HL-60 (cell line): ENCODE measurements around the gene AP2B1.
A peak's percentile ranks its signal among the peaks of the same experiment; 100 is the strongest.
"Not testable (repeated sequence)": the region's sequence is repeated elsewhere in the genome, so short reads cannot be mapped to it uniquely, and the experiment has no call there.

Source experiments
- DNase-seq, 2 experiments: peaks; one replicate each; pipeline ENCODE4 v3.0.0-alpha.2; 2010 to 2020; ENCODE audit warnings: low read depth in 1 of 2, low spot score in 1 of 2
- H3K27ac ChIP-seq: fragments of 250-450 bp; sonication (Bioruptor Pico); replicated peaks from 2 replicates; pipeline ENCODE4 v1.5.1; 2020; ENCODE audit warnings: mild to moderate bottlenecking, moderate library complexity
- H3K27me3 ChIP-seq: fragments of 250-450 bp; sonication (Bioruptor Pico); 2 replicates; pipeline ENCODE4 v1.5.1; 2021; ENCODE audit warnings: mild to moderate bottlenecking, moderate library complexity; ENCODE audit not compliant: insufficient read depth, poor library complexity, severe bottlenecking
- H3K4me3 ChIP-seq: replicated peaks from 2 replicates; pipeline ENCODE4 v1.5.1; 2011; ENCODE audit warnings: mild to moderate bottlenecking, control low read depth, low read length; ENCODE audit not compliant: insufficient read depth
- GABPA ChIP-seq: IDR thresholded peaks from 2 replicates; pipeline ENCODE4 v1.6.1; 2012; ENCODE audit warnings: low read depth
- POLR2AphosphoS5 ChIP-seq: IDR thresholded peaks from 2 replicates; pipeline ENCODE4 v1.6.1; 2012; ENCODE audit warnings: low read depth
- REST ChIP-seq: IDR thresholded peaks from 2 replicates; pipeline ENCODE4 v1.6.1; 2012; ENCODE audit warnings: low read depth; ENCODE audit not compliant: insufficient replicate concordance
- SPI1 ChIP-seq: IDR thresholded peaks from 2 replicates; pipeline ENCODE4 v1.6.1; 2012; ENCODE audit warnings: low read depth, mild to moderate bottlenecking, borderline replicate concordance
- TF ChIP-seq, protein P1 (sequence below): IDR thresholded peaks from one replicate; pipeline ENCODE4 v1.5.1; 2011; ENCODE audit warnings: low read length, control low read depth, inconsistent platforms; ENCODE audit not compliant: insufficient read depth

Gene AP2B1

GRCh38 chr17:35557353-35557752 lies 29.8 kb upstream of the AP2B1 start:
- peak in 1 of 2 experiments; percentile 6 for DNase-seq
- Histone ChIP-seq H3K4me3 (no peak overlapping the region), H3K27ac (no peak overlapping the region), H3K27me3 (no peaks in the 10 kb centered on the region)
- TF ChIP-seq, protein P1, sequence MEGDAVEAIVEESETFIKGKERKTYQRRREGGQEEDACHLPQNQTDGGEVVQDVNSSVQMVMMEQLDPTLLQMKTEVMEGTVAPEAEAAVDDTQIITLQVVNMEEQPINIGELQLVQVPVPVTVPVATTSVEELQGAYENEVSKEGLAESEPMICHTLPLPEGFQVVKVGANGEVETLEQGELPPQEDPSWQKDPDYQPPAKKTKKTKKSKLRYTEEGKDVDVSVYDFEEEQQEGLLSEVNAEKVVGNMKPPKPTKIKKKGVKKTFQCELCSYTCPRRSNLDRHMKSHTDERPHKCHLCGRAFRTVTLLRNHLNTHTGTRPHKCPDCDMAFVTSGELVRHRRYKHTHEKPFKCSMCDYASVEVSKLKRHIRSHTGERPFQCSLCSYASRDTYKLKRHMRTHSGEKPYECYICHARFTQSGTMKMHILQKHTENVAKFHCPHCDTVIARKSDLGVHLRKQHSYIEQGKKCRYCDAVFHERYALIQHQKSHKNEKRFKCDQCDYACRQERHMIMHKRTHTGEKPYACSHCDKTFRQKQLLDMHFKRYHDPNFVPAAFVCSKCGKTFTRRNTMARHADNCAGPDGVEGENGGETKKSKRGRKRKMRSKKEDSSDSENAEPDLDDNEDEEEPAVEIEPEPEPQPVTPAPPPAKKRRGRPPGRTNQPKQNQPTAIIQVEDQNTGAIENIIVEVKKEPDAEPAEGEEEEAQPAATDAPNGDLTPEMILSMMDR, result no peak
- TF ChIP-seq SPI1, result no peak

GRCh38 chr17:35559495-35560210 lies 27.5 kb upstream of the AP2B1 start:
- DNase-seq, result no peak
- TF ChIP-seq, protein P1, result no peak
- TF ChIP-seq POLR2AphosphoS5 (no peak), GABPA (no peak), SPI1 (no peak), REST (no peak)
- Histone ChIP-seq H3K27ac (no peak overlapping the region), H3K27me3 (no peaks in the 10 kb centered on the region), H3K4me3 (no peak overlapping the region)

GRCh38 chr17:35560703-35561102 lies 26.4 kb upstream of the AP2B1 start, which contains the start of gene SLFN14:
Gene SLFN14 (minus strand): TSS chr17:35560819. CDS start chr17:35558062, 2,757 bp downstream.
- no peak within 1 kb of the TSS for H3K27ac ChIP-seq
- H3K4me3 ChIP-seq, result no peak within 1 kb of the TSS
- TF ChIP-seq GABPA (no peak), REST (no peak), POLR2AphosphoS5 (no peak), SPI1 (no peak)
- TF ChIP-seq, protein P1, result no peak
- H3K27me3 ChIP-seq, result no peaks in the 10 kb centered on the region
- DNase-seq, result peak in 1 of 2 experiments; percentile 6

DNA sequence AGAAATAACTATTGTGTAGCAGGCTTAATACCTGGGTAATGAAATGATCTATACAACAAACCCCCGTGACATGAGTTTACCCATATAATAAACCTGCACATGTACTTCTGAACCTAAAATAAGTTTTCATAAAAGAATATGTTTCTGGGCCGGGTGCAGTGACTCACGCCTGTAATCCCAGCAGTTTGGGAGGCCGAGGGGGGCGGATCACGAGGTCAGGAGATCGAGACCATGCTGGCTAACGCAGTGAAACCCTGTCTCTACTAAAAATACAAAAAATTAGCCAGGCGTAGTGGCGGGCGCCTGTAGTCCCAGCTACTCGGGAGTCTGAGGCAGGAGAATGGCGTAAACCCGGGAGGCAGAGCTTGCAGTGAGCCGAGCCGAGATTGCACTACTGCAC lies 23.9 kb upstream of the AP2B1 start:
- H3K27me3 ChIP-seq, H3K4me3 ChIP-seq: not testable (repeated sequence)

More for the DNA sequence above, 23.9 kb upstream of the AP2B1 start:
- H3K27ac ChIP-seq, DNase-seq: not testable (repeated sequence)
